ENCODE measurements around the gene IL4R. TPM values are rescaled to one million over a fixed set of nuclear protein-coding genes. Genes with fewer than 3 reads are reported as not detected.

Gene IL4R
- polyA plus RNA-seq, 4 donors, result 13.2 to 20.5 (median 15.5) TPM

DNA sequence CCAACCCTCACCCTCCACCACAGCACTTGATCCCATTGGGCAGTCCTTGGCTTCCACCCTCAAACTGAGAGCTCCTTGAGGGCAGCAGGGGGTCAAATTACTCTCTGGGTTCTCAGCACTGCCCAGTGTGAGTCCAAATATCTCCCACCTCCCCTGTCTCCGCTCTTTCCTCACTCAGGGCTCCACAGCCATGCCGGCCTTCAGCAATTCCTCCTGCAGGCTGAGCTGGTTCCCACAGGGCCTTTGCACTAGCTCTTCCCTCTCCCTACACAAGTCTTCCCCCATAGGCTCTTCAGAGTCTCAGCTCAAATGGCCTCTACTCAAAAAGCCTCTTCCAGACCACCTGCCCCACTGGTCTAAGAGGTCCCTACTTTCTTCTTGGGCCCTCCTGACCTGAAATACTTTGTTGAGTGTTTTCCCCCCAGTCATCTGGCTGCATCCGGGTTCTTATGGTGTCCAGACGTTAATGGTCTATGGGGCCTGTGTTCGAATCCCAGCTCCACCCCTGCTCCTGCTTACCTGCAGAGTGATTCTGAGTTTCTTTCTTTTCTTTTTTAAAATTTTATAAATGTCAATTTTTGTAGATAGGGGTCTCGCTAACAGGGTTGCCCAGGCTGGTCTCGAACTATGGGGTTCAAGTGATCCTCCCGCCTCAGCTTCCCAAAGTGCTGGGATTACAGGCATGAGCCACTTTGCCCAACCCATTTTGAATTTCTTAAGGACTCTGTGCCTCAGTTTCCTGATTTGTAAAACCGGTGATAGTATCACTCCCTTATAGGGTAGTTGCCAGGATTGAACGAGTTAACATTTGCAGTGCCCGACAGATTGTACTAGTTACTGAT lies 973 bp upstream of the IL4R start:
- no peak for DNase-seq (ENCODE audit: low read depth in 4 of 4, low spot score in 3 of 4)

DNA sequence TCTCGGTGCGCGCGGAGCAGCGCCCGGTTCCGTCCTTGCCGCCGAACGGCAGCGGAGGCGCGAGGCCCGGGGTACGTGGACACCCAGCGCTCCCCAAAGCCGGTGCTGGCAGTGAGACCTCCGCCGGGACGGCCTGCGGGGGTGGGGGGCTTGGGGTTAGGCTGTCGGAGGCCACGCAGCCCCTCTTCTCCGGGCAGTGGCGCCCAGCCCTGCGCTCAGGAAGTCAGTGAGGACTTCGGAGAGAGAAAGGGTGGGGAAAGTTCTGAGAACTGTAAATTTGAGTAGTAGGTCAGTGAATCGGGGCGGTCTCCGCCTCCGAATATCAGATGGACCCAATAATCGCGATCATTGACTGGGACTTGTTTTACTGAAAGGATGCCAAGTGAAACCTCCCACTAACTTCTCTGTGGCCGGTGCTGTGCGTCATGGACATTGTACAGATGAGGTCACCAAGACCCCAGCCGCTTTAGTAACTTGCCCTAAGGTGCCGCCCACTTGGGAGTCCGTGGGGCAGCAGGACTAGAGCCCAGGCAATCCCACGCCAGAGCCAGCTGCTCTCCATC lies 468 bp downstream of the IL4R start:
- peak in 1 of 4 donors; percentile 39 for DNase-seq (ENCODE audit: low read depth in 4 of 4, low spot score in 3 of 4)

DNA sequence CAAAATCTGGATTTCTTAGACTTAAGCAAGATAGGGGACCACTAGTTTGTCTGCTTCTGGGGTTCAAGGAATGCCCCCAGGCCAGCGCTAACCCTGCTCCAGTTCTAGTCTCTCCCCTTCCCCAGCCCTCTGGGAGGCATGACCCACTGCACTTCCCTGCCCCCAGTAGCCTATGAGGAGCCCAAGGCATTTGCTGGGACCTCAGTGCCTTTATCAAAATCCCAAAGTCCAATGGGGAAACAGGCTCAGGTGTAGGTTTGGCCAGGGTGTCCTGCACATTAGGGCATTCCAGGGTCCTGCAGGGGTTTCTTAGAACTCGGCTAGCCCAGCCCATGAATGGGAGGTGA lies 1.2 kb downstream of the IL4R start:
- no peak for DNase-seq (ENCODE audit: low read depth in 4 of 4, low spot score in 3 of 4)

DNA sequence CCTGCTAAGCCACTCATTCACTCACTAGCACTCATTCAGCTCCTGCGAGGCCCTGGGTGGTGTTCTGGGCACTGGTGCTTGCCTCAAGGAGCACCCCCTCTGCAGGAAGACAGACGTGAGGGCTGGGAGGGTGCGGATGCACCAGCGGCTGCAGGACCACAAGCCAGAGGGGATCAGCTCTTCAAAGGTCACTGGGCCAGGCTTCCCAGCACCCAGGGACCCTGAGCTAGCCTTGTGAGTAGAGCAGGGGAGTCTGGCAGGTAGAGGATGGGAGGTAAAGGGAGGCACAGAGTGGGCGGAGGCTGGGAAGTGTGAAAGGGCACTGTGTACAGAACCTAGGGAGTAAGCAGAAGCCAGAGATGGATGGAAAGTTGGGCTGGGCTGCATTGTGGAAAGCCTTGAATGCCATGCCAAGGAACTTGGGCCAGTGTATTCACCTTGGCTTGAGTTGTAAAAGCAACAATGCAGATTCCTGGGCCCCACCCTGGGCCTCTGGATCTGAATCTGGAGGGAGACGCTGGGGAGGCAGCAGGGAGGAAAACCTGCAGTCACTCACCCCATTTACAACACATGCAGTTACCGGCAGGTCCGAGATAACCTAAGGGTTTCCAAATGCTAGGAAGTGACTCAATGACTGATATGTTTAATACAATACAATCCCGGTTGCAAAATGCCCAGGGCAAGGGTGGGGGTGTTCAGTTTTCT lies 1.7 kb downstream of the IL4R start:
- DNase-seq (ENCODE audit: low read depth in 4 of 4, low spot score in 3 of 4), result no peak

DNA sequence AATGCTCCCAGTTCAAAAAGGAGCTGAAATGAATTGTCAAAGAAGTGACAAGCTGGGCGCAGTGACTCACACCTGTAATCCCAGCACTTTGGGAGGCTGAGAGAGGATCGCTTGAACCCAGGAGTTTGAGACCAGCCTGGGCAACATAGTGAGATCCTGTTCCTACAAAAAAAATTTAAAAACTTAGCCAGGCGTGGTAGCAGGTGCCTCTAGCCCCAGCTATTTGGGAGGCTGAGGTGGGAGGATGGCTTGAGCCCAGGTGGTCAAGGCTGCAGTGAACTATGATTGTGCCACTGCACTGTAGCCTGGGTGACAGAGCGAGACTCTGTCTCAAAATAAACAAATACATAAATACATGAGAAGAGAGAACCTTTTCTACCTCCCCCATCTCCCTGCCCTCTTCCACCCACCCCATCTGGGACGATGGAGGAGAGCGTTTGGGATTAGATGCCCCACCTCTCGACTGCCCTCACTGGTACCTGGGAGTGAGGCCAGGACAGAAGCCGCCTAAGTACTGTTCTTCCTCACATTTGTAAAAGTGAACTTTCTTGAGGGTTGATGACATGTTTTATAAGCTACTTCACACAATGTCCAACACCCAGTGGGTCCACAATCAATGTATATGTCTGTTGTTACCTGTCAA lies 2.4 kb downstream of the IL4R start:
- DNase-seq (ENCODE audit: low read depth in 4 of 4, low spot score in 3 of 4), result no peak

DNA sequence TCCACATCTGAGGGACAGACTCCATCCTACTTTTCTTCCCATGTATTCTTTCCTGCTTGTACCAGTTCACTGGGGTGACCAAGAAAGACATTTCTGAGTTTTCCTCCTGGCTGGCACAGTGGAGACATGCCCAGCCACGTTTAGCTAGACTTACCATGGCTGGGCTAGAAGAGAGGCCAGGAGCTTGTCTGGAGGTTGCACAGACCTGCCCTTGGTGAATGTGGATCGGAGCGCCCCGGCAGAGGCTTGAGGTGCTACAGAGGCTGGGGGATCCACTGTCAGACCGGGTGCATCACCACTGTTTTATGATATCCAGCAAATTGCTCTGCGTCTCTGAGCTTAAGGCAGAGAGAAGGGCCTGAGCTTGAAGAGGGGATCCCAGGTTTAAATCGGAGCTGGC lies 3.5 kb downstream of the IL4R start:
- DNase-seq (ENCODE audit: low read depth in 4 of 4, low spot score in 3 of 4), result no peak

DNA sequence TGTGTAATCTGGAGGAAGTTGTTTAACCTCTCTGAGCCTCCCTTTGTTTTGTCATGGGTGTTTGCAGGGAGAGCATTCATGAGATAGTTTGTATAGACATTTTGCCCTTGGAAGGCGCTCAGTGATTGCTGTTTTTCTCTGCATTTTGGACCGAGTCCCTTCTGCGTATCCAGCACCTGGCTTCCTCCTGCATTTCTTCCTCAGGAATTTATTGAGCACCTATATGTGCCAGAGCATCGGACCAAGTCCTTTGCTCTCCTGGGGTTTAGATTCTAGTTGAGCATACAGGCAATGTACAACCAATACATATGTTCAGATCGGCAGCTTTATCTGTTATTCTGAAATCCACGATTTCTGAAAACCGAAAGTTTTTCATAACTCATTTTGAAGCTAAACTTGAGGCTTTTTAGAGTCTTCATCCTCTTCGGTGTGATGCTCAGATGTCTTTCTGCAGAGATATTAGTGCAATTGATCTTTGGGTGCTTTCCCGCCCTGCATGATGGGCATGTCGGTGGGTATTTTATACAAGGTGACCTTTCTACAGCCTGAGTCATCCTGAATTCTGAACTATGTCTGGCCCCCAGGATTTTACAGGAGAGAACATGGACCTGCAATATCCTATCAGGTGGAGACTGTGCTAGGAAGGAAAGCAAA lies 4.1 kb downstream of the IL4R start:
- no peak for DNase-seq (ENCODE audit: low read depth in 4 of 4, low spot score in 3 of 4)

DNA sequence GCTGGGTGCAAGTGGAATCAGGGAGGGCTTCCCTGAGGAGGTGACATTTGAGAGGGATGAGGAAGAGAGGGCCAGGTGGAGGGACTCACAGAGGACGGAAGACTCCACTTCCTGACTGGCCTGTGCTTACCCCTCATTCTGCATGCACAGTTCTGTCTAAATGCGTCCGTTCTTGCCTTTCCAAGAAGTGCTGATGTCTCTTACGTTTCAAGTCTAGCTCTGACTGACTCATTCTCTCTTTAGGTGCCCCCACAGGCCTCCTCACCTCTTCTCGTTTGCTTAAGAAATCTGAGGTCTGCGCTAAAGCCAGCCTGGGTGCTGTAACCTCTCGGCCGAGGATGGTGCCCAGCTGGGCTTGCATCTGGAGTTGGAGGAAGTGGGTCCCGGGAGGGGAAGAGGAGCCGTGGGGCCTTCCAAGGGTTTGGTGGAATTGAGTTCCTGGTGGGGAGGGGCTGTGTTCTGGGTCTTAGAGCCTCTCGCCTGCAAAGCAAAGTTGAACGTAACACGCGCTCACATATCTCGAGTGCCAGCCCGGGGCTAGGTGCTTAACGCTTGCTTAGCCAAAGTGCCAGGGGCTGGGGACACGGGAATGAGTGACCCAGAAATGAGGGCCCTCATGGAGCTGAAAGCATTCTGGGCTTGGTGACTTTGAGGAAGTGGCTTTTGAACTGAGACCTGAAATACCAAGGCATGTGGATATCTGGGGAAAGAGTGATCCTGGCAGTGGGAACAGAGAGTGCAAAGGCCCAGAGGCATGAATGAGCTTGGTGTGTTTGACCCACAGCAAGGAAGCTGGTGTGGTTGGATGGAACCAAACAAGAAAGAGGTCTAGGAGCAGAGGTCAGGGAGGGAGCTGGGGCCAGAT lies 4.8 kb downstream of the IL4R start:
- DNase-seq (ENCODE audit: low read depth in 4 of 4, low spot score in 3 of 4), result no peak

DNA sequence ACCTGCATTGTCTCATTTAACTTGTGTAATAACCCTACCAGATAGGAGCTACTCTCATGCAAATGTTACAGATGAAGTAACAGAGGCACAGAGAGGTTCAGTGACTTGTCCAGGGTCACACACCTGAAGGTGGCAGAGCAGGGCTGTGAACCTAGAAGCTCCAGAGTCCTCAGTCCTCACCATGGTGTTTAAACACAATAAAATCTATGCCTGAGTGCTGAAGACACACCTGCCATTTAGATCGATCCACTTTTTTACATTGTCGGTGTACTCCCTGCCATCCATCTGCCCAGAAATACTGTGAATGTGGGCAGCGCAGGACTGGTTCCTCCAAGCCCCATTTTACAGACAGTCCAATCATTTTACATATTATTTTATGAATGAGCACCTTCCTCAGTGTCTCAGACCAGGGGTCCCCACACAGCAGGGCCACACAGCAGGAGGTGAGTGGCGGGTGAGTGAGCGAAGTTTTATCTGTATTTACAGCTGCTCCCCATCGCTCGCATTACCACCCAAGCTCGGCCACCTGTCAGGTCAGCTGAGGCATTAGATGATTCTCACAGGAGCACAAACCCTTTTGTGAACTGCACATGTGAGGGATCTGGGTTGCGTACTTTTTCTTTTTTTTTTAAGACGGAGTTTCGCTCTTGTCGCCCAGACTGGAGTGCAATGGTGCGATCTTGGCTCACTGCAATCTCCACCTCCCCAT lies 5.6 kb downstream of the IL4R start:
- DNase-seq (ENCODE audit: low read depth in 4 of 4, low spot score in 3 of 4), result no peak

DNA sequence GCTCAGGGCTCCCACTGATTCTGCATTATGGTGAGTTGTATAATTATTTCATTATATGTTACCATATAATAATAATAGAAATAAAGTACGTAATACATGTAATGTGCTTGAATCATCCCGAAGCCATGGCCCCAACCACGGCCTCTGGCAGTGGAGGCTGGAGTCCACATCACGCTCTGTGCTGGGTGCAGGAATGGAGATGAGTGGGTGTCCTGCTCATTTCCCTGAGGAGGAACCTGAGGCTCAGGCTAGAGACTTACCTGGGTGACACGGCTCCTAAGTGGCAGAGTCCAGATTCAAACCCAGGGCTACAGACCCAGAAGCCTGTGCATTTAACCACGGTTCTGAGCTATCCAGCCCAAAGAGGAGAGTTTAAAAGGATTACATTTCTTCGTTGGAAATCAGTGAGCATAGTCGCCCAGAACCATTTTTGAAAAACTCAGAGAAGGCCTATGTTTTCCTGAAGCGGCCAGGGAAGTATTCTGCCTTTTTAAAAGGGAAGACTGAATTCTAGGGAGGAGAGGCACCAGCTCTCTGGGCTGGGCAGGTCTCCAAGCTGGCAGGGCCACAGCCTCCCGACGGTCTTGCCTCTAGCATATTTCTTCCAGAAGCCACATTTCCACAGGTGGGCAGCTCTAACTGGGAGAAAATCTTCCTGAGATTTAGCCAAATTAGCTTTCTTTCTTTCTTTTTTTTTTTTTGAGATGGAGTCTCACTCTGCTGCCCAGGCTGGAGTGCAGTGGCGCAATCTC lies 6.7 kb downstream of the IL4R start:
- no peak for DNase-seq (ENCODE audit: low read depth in 4 of 4, low spot score in 3 of 4)

DNA sequence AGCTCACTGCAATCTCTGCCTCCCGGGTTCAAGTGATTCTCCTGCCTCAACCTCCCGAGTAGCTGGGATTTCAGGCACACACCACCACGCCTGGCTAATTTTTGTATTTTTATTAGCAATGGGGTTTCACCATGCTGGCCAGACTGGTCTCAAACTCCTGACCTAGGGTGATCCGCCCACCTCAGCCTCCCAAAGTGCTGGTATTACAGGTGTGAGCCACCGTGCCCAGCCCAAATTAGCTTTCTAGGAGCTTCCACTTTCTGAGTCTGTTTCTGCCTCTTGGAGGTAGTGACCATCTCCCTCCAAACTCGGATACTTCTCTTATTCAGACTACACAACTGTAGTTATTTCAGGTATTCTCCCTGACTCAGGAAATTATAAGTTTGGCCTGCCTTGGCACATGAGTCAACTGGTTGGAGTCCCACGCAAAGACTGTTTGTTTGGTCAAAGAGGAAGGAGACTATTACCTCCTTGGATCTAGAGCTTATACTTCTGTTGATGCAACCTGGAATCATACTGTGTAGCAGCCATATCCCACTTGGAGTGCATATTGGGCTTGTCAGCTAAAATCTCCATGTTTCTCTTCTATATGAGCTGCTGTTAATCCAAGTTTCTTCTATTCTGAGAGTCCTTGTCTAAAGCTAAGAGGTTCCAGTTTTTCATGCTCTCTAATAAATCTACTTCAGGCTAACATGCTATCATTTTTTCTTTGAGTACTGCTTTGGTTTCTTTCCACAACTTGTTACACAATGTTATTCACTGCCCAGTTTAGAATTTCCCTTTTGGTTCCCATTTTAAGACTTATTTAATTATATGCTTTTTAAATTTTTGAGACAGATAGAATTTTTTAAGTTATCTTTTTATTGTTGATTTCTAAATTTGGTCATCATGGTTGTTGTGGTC lies 7.5 kb downstream of the IL4R start:
- no peak for DNase-seq (ENCODE audit: low read depth in 4 of 4, low spot score in 3 of 4)

DNA sequence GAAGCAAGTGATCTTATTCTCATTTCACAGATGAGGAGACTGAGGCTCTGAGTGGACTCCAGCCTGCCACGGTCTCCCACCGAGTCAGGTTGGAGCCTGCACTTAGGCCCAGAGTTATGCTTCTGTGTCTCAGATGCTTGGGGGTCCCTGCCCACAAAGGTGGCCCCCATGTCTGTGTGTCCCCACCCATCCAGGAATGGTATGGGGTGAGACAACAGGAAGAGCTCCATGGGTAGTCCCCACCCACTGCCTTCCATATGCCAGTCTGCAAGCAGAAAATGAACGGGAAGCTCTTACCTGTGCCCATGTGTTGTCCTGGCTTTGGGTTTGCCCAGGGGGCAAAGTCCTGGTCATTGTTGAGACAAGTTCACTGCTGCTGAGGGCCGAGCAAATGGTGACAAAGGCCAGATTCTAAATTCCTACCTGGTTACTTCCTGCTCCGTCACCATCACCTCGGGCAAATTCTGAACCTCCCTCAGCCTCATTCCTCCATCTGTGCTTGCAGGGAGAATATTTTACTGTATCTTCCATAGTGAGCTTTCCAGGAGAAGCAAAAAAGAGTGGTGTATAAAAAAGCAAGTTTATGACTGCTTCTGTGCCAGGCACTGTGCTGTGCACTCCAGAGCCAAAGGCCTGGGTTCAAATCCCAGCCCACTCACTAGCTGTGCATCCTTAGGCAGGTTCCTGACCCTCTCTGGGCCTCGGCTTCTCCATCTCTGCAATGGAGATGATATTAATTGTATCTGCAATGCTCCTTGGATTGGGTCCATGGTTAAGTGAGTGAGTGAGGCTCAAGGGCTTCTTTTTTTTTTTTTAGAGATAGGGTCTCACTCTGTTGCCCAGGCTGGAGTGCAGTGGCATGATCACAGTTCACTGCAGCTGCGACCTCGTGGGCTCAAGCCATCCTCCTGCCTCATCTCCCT lies 9.3 kb downstream of the IL4R start:
- no peak for DNase-seq (ENCODE audit: low read depth in 4 of 4, low spot score in 3 of 4)

DNA sequence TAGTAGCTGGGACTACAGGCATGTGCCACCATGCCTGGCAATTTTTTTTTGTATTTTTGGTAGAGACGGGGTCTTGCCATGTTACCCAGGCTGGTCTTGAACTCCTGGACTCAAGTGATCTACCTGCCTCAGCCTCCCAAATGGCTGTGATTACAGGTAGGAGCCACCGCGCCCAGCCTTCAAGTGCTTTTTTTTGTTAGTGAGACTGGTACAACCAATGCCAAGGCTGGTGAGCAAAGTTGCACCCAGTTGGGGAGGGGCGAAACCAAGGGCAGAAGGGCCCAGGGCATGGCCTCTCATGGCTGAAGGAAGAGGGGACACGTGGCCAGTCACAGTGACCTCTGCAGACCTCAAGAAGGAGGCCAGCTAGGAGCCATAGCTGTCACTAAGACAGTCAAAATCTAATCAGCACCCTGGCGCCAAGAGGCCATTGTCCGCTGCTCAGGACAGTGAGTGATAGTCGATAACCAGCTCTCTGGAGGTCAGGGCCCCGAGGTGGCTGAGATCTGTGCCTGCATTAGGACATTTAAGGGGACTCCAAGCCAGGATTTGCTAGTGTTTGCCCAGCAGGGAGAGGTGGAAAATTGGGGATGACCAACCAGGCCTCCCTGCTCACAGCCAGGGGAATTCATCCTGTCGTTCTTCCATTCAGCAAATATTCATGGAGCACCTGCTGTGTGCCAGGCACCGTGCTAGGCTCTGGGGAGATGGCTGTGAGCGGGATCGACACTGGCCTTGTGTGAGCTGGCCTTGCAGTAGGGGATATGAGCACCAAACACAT lies 10.2 kb downstream of the IL4R start:
- DNase-seq (ENCODE audit: low read depth in 4 of 4, low spot score in 3 of 4), result no peak

DNA sequence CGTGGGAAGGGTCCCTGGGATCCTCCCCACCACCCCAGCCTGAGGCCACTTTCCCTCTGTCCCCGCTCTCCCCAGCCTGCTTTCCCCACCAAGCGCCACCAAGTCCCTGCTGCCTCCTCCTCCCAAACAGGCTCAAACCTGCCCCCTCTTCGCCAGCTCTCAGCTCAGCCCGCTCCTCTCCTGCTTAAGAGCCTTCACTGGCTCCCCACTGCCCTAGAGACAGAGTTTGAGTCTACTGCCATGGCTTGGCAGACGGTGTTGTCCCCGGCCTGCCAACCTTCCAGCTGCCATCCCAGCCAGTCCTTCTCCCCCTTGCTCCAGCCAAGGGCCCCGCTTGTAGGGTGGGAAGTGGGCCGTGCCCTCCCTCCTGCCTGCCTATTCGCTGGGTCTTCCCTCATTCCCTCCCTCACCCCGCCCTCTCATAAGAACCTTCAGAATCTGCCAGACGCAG lies 11.1 kb downstream of the IL4R start:
- no peak for DNase-seq (ENCODE audit: low read depth in 4 of 4, low spot score in 3 of 4)

DNA sequence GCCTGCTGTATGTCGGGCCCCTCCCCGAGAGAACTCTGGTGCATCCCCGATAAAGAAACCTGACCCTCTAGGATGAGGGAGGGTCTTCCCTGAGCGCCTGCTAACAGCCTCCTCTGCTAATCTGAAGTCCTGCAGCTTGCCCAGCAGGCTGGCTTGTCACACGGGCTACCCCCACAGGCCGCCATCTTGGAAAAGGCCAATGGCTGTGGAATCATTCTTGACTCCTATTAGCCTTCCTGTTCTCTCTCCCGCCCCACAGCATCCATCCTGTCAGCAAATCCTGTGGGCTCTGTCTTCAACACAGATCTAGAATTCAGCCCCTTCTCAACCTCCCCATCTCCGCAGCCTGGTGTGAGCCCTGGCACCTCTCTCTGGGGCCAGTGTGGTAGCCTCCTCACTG lies 12.0 kb downstream of the IL4R start:
- DNase-seq (ENCODE audit: low read depth in 4 of 4, low spot score in 3 of 4), result no peak

DNA sequence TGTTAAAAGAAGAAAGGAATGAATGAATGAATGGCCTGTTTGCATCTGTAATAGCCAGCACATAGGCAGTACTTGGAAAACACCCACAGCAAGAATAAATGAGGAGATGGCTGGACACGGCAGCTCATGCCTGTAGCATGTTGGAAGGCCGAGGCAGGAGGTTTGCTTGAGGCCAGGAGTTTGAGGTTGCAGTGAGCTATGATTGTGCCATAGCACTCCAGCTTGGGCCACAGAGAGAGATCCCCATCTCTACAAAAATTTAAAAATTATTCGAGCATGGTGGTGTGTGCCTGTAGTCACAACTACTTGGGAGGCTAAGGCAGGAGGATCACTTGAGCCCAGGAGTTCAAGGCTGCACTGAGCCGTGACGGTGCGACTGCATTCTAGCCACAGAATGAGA lies 12.5 kb downstream of the IL4R start:
- DNase-seq (ENCODE audit: low read depth in 4 of 4, low spot score in 3 of 4), result no peak

Measured in left renal pelvis (tissue), 4 donors.